ENCODE results near the gene VPS25.
A peak's percentile ranks its signal among the peaks of the same experiment; 100 is the strongest.

The VPS25 gene

DNA sequence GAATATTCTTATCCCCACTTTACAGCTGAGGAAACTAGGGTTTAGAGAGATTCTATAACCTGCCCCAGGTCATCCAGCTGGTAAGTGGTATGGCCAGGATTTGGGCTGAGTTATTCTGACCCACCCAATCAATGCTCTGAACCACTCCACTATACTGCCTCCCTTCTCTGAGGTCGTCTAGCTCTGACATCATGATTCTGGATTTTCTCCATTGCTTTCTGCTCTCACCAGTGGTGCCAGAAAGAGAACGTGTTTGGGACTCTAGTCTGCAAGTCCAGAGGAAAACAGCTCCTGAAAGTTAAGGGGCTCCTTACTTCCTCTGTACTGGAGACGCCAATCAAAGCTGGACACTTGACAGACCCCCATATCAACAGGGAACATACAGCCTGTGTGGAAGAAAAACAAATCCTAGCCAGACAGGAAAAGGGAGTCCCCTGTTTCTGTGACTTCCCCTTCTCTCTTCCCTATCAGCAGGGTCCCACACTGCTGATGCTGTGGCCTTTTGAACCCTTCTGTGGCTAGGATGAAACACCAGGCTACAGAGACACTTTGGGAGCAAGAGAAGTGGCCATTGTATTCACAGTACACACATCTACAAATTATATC lies 22.4 kb upstream of the VPS25 start:
- TF ChIP-seq HDGF (IDR thresholded peaks at IDR 0.05; ENCODE audit: borderline replicate concordance): no peak
- TF ChIP-seq BHLHE40 (IDR thresholded peaks at IDR 0.05; ENCODE audit: borderline replicate concordance): no peak
- no peak for DNase-seq (ENCODE audit: extremely low spot score)
- CTCF ChIA-PET: interaction anchor here (0.6 to 4.7 kb wide), 2 partner anchors 13 to 187 kb away, joined by 3 to 26 read pairs; no protein-coding TSS in a partner anchor
- POLR2A ChIA-PET: interaction anchor here (1.0 to 1.8 kb wide), 2 partner anchors 10 to 72 kb away, joined by 4 to 9 read pairs; partner anchors contain the start of gene RAMP2

DNA sequence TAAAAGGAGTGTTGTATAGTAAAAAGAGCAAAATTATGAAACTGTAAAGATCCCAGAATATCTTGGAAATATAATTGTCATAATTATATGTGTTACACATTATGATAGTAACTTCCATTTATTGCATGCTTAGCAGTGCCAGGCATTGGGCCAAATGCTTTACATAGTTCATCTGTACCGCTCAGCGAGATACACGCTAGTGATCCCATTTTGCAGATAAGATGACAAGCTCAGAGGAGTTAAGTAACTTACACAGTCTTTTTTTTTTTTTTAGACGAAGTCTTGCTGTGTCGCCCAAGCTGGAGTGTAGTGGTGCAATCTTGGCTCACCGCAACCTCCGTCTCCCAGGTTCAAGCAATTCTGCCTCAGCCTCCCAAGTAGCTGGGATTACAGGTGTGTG lies 21.6 kb upstream of the VPS25 start:
- TF ChIP-seq FOXK2 (IDR thresholded peaks at IDR 0.05) (no peak), CTBP1 (IDR thresholded peaks at IDR 0.05; ENCODE audit: borderline replicate concordance) (no peak), ELF4 (IDR thresholded peaks at IDR 0.05) (no peak), TARDBP (IDR thresholded peaks at IDR 0.05) (no peak), HDGF (IDR thresholded peaks at IDR 0.05; ENCODE audit: borderline replicate concordance) (no peak), ZNF384 (IDR thresholded peaks at IDR 0.05) (no peak), L3MBTL2 (conservative IDR thresholded peaks at IDR 0.05) (no peak), SP1 (IDR thresholded peaks at IDR 0.05) (no peak), SUZ12 (IDR thresholded peaks at IDR 0.05) (no peak), FOXA1 (IDR thresholded peaks at IDR 0.05) (no peak), ARNT (IDR thresholded peaks at IDR 0.05) (no peak), NFRKB (IDR thresholded peaks at IDR 0.05) (no peak), BHLHE40 (IDR thresholded peaks at IDR 0.05; ENCODE audit: borderline replicate concordance) (no peak), LEF1 (IDR thresholded peaks at IDR 0.05; ENCODE audit: borderline replicate concordance) (no peak), FOXM1 (IDR thresholded peaks at IDR 0.05; ENCODE audit: borderline replicate concordance) (no peak)
- TF ChIP-seq, protein P1, sequence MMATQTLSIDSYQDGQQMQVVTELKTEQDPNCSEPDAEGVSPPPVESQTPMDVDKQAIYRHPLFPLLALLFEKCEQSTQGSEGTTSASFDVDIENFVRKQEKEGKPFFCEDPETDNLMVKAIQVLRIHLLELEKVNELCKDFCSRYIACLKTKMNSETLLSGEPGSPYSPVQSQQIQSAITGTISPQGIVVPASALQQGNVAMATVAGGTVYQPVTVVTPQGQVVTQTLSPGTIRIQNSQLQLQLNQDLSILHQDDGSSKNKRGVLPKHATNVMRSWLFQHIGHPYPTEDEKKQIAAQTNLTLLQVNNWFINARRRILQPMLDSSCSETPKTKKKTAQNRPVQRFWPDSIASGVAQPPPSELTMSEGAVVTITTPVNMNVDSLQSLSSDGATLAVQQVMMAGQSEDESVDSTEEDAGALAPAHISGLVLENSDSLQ (IDR thresholded peaks at IDR 0.05): no peak
- no peak for DNase-seq (ENCODE audit: extremely low spot score)
- ChIA-PET CTCF (interaction anchor here (4.7 kb wide), 1 partner anchor 12 kb away, joined by 26 read pairs; no protein-coding TSS in a partner anchor), POLR2A (interaction anchor here (1.8 kb wide), 1 partner anchor 10 kb away, joined by 9 read pairs; the partner anchor contains the start of gene RAMP2)

DNA sequence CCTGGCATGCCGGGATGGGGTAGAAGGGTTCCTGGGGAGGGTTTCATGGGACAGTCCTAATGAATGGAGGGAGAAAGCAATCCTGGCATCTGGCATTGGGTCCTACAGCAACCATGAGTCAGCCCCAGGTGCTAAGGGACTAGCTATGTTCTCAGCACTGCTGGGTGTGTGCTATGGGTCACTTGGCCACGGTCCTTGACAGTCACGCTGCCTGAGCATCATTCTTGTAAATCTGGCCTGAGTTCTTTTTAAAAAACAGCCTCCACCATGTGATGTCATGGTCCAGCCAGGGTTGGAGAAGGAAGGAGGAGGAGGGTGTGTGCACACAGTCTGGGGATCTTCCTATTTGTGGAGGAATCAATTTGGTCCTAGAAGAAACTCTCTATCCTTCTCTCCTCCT lies 18.5 kb upstream of the VPS25 start:
- TF ChIP-seq SP1 (IDR thresholded peaks at IDR 0.05) (no peak), CTBP1 (IDR thresholded peaks at IDR 0.05; ENCODE audit: borderline replicate concordance) (no peak), TARDBP (IDR thresholded peaks at IDR 0.05) (no peak), ELF4 (IDR thresholded peaks at IDR 0.05) (no peak)
- CTCF ChIA-PET: interaction anchor here (1.5 kb wide), 1 partner anchor 9 kb away, joined by 11 read pairs; no protein-coding TSS in a partner anchor
- POLR2A ChIA-PET: interaction anchor here (0.5 to 1.0 kb wide), 2 partner anchors 10 to 15 kb away, joined by 3 to 5 read pairs; partner anchors contain the start of gene EZH1
- no peak for DNase-seq (ENCODE audit: extremely low spot score)

DNA sequence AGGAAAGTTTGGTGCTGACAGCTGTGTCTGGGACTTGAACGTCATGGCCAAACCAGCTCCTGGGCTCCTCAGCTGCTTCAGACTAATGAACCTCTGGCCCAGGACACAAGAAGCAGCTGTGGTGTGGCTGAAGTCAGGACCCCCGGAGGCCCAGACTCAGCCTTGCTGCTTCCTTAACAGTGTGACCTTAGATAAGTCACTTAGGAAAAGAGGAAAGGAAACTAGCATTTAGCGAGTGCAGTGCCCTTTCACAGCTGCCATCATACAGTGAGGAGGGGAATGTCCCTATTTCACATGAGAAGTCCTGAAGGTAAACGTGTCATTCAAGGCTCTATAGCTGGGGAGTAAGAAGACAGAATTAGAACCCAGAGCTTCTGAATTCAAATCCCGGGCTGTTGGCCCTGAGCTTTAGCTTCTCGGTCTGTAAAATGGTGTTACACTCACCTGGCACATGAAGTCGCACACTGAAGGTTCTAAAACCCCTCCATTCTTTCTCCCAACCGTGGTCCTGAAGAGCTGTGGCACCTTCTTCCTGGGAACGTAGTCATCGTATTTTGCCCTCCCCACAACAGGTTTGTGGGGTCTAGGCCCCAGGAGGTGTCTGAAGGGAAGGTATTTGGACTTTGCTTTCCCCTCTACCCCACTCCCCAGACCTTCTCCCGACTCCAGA lies 13.1 kb upstream of the VPS25 start:
- ChIA-PET CTCF (interaction anchor here (0.6 to 1.9 kb wide), 4 partner anchors 16 to 182 kb away, joined by 3 to 5 read pairs (median 4); partner anchors contain the start of gene PSMC3IP), POLR2A (interaction anchor here (0.6 to 6.4 kb wide), 10 partner anchors 9 to 182 kb away, joined by 3 to 58 read pairs (median 5); partner anchors contain the start of genes CNTD1, COA3, EZH1 and PSMC3IP)
- no peak for DNase-seq (ENCODE audit: extremely low spot score)
- TF ChIP-seq, protein P1 (IDR thresholded peaks at IDR 0.05): no peak
- TF ChIP-seq L3MBTL2 (conservative IDR thresholded peaks at IDR 0.05): no peak
- no peak for TF ChIP-seq ELF4 (IDR thresholded peaks at IDR 0.05)
- no peak for TF ChIP-seq CTBP1 (IDR thresholded peaks at IDR 0.05; ENCODE audit: borderline replicate concordance)
- no peak for TF ChIP-seq SP1 (IDR thresholded peaks at IDR 0.05)
- no peak for TF ChIP-seq ZNF384 (IDR thresholded peaks at IDR 0.05)
- TF ChIP-seq TARDBP (IDR thresholded peaks at IDR 0.05): no peak
- TF ChIP-seq FOXM1 (IDR thresholded peaks at IDR 0.05; ENCODE audit: borderline replicate concordance): no peak

DNA sequence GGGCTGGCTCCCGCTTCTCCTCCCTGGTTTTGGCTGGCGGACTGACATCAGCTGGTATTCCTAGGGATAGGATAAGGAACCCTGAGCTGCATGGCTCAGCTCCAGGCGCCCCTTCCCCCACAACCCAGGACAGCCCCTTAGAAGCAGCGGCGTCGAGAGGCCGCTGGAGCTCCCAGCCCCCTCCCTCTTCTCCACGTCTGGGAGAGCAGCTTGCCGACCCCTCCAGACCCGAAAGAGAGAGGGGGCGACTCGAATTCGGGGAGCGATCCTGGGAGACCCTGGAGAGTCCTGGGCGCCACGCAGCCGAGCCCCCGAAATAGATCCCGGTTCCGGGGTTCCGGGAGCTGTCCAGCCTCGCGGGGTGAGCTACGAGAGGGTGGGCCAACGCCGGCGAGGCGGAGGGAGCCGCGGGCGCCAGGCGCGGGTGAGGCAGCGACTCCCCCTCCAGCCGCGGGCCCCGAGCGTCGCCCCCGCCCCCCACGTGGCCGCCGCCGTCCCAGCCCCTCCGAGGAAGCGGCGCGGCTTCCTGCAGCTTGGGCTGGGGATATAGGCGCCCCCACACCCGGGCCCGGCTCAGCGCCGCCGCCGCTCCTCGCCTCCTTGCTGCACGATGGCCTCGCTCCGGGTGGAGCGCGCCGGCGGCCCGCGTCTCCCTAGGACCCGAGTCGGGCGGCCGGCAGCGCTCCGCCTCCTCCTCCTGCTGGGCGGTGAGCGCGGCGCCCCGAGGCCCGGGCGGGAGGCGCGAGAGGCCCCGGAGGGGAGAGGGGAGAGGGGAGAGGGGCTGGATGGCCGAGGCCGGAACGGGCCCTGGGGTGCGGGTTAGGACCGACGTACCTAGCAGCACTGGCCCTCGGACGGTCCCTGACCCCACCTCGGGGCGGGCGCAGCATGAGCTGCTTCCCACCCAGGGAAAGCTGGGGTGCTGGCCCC lies 12.3 kb upstream of the VPS25 start, which contains the start of gene RAMP2:
Gene RAMP2, plus strand, starts transcription at position 576 of the 930 bp plus-strand sequence. Its CDS starts 35 bp downstream, at position 611.
- DNase-seq (ENCODE audit: extremely low spot score): no peak
- TF ChIP-seq L3MBTL2 (conservative IDR thresholded peaks at IDR 0.05): peak; percentile 25; the same call in 1 of the 2 replicates
- TF ChIP-seq FOXA1 (IDR thresholded peaks at IDR 0.05): no peak
- CTCF ChIA-PET: interaction anchor here (0.8 to 1.9 kb wide), 3 partner anchors 17 to 183 kb away, joined by 3 to 5 read pairs (median 4); partner anchors contain the start of gene PSMC3IP
- POLR2A ChIA-PET: interaction anchor here (0.7 to 6.4 kb wide), 11 partner anchors 10 to 183 kb away, joined by 3 to 58 read pairs (median 4); partner anchors contain the start of genes CNTD1, COA3, EZH1 and PSMC3IP

DNA sequence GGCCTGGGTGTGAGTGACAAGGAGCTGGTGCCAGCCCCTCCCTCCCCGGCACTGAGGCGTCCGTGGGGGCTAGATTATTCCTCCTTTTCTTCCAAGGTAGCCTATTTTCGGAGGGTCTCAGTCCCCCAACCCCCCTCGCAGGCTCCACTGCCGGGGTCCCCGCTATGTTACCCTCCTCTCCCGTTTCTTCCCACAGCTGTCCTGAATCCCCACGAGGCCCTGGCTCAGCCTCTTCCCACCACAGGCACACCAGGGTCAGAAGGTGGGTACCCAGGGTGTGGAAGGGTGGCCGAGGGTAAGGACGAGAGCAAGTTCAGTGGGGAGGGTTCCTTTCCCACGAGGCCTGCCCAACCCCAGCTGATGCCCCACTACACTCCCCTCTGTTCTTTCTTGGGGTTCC lies 11.6 kb upstream of the VPS25 start:
- POLR2A ChIA-PET: interaction anchor here (0.7 to 6.4 kb wide), 6 partner anchors 11 to 184 kb away, joined by 3 to 58 read pairs (median 7); partner anchors contain the start of genes EZH1, PSMC3IP and VPS25
- no peak for TF ChIP-seq FOXA1 (IDR thresholded peaks at IDR 0.05)
- TF ChIP-seq CTBP1 (IDR thresholded peaks at IDR 0.05; ENCODE audit: borderline replicate concordance): no peak
- no peak for TF ChIP-seq SUZ12 (IDR thresholded peaks at IDR 0.05)
- TF ChIP-seq FOXK2 (IDR thresholded peaks at IDR 0.05): no peak
- no peak for TF ChIP-seq L3MBTL2 (conservative IDR thresholded peaks at IDR 0.05)
- no peak for DNase-seq (ENCODE audit: extremely low spot score)
- CTCF ChIA-PET: interaction anchor here (0.5 to 0.8 kb wide), 2 partner anchors 39 to 183 kb away, joined by 3 to 4 read pairs; no protein-coding TSS in a partner anchor
